K562 treated with DMSO at 1 percent for 12 hours (cell line): ENCODE data around the gene GRM7. TPM values are rescaled to one million over a fixed set of nuclear protein-coding genes. Genes with fewer than 3 reads are reported as not detected.

Source experiments
- total RNA-seq: library from RNA; unstranded; fragments of 300-600 nt; gene quantifications from 2 replicates; pipeline ENCODE4 v1.2.3, GENCODE V29; 2022; ENCODE audit not compliant: insufficient read depth

The GRM7 gene
- not detected in 2 replicates for total RNA-seq

DNA sequence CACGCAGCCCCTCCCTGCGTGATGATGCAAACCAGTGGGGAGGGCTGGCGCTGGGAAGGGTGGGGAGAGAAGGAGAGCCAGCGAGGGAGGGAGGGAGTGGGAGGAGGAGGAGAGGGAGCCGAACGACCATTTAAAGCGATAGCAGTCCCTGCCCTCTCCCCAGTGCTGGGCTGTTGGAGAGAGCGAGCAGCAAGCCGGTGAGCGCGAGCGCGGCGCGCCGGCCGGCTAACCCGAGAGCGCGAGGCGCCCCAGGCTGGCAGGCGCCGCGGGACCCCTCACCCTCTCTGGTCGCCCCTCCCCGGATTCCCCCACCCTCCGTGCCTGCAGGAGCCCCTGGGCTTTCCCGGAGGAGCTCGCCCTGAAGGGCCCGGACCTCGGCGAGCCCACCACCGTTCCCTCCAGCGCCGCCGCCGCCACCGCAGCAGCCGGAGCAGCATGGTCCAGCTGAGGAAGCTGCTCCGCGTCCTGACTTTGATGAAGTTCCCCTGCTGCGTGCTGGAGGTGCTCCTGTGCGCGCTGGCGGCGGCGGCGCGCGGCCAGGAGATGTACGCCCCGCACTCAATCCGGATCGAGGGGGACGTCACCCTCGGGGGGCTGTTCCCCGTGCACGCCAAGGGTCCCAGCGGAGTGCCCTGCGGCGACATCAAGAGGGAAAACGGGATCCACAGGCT is at the start of gene GRM7:
Gene GRM7 (plus strand): TSS at position 162 of the 671 bp plus-strand sequence.

